Peyer's patch (tissue), 4 donors: ENCODE data around the gene MBLAC1. TPM values are rescaled to one million over a fixed set of nuclear protein-coding genes. Genes with fewer than 3 reads are reported as not detected.

ENCODE experiments used
- DNase-seq, 3 donors: peaks; one replicate each; pipeline ENCODE4 v3.0.0-alpha.2; 2017 to 2019
- H3K27ac ChIP-seq, 4 donors: fragments of 200-600 bp; sonication (generic); one replicate each; pipeline ENCODE4 v1.5.1; 2016 to 2019
- H3K27me3 ChIP-seq, 2 donors: fragments of 200-600 bp; sonication (generic); one replicate each; pipeline ENCODE4 v1.5.1; 2019
- H3K36me3 ChIP-seq, 3 donors: fragments of 200-600 bp; sonication (generic); one replicate each; pipeline ENCODE4 v1.5.1; 2016 to 2019
- H3K4me1 ChIP-seq, 4 donors: fragments of 200-600 bp; sonication (generic); one replicate each; pipeline ENCODE4 v1.5.1; 2016 to 2019
- H3K4me3 ChIP-seq, 4 donors: fragments of 200-600 bp; sonication (generic); 1 replicate in 3 of 4; 2 replicates in 1 of 4; pipeline ENCODE4 v1.5.1; 2016 to 2019; ENCODE audit warnings: mild to moderate bottlenecking in 1 of 4
- H3K9me3 ChIP-seq, 4 donors: fragments of 200-600 bp; sonication (generic); one replicate each; pipeline ENCODE4 v1.5.1; 2016 to 2019; ENCODE audit warnings: mild to moderate bottlenecking in 1 of 4
- CTCF ChIP-seq, 6 experiments: fragments of 450-650 bp in 4 of 6; fragments of 200-600 bp in 2 of 6; sonication (generic) in 1 of 6; IDR thresholded peaks; one replicate each; pipeline ENCODE4 v1.5.1; 2017 to 2019; ENCODE audit warnings: antibody characterized with exemption in 6 of 6, mild to moderate bottlenecking in 3 of 6, moderate library complexity in 1 of 6
- POLR2A ChIP-seq, 2 donors: fragments of 450-650 bp; IDR thresholded peaks; one replicate each; pipeline ENCODE4 v1.5.1; 2017; ENCODE audit warnings: antibody characterized with exemption in 2 of 2, mild to moderate bottlenecking in 2 of 2, moderate library complexity in 2 of 2
- total RNA-seq, 4 donors: library from RNA; depleted of rRNA; stranded (reverse); fragments of >200 nt; gene quantifications; one replicate each; pipeline ENCODE4 v1.1.0, GENCODE V29; 2016

MBLAC1 gene
- total RNA-seq, 4 donors from 2014 or later: 3.2 to 10.5 (median 3.9) TPM

- Histone ChIP-seq H3K27ac (peak overlapping the region in 3 of 4 donors; percentile 68 to 95 (median 81)), H3K27me3 (no peaks in the 10 kb centered on the region), H3K4me3 (no peak overlapping the region), H3K36me3 (peaks cover 0 to 41% (median 0%) of the 10 kb centered on the region in 3 donors), H3K9me3 (no peaks in the 10 kb centered on the region), H3K4me1 (peaks cover 0 to 71% (median 11%) of the 10 kb centered on the region in 4 donors)
- peak in 2 of 3 donors; percentile 77 to 81 for DNase-seq
- TF ChIP-seq CTCF (IDR thresholded peaks at IDR 0.05): no peak
- TF ChIP-seq POLR2A (IDR thresholded peaks at IDR 0.05): no peak
These were observed 28.1 kb downstream of the MBLAC1 start for GRCh38 chr7:100154651-100155491.

- Histone ChIP-seq H3K4me3 (no peak overlapping the region), H3K27ac (peak overlapping the region in 3 of 4 donors; percentile 68 to 95 (median 81)), H3K4me1 (peaks cover 0 to 62% (median 11%) of the 10 kb centered on the region in 4 donors), H3K27me3 (no peaks in the 10 kb centered on the region), H3K36me3 (peaks cover 0 to 41% (median 0%) of the 10 kb centered on the region in 3 donors), H3K9me3 (no peaks in the 10 kb centered on the region)
- no peak for DNase-seq
- TF ChIP-seq CTCF (IDR thresholded peaks at IDR 0.05): no peak
- TF ChIP-seq POLR2A (IDR thresholded peaks at IDR 0.05): no peak
These were observed 29.0 kb downstream of the MBLAC1 start for GRCh38 chr7:100155553-100156317.

DNA sequence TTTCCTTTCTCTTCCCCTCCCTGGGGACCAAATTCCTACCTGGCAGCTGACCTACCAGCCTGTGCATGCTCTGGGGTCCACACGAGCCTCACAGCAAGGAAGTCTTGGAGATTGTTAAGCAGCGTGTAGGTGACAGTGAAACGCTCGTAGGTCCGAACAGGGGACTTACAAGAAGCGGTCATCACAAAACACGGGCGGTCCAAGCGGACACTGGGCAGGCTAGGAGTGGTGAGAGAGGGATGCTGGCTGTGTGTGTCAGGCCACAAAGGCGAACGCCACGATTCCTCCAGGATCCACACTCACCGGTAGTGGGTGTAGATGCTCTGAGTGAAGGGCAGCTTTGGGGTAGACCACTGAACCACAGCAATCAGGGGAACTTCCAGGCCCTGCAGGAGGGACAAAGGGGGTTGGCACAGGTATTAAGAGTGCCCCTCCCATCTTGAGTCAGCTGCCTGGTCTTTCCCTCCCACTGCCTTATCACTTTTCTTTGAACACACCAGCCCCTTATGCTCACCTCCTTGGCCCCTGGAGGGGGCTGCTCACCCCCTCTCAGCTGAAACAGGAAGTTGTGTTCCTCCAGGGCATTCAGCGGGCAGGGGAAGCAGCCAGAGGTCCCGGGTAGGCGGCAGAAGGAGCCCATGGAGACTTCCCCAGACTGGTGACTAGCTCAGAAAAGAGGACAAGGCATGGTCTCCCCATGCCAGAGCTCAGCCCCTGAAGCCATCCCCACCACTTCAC, 29.7 kb downstream of the MBLAC1 start:
- peak overlapping the region in 2 of 4 donors; percentile 92 to 95 for H3K27ac ChIP-seq
- no peaks in the 10 kb centered on the region for H3K27me3 ChIP-seq
- no peak for DNase-seq
- H3K4me1 ChIP-seq: peaks cover 0 to 58% (median 11%) of the 10 kb centered on the region in 4 donors
- TF ChIP-seq CTCF (IDR thresholded peaks at IDR 0.05) (no peak), POLR2A (IDR thresholded peaks at IDR 0.05) (no peak)
- H3K36me3 ChIP-seq: peaks cover 0 to 41% (median 0%) of the 10 kb centered on the region in 3 donors
- H3K4me3 ChIP-seq: peak overlapping the region in 1 of 4 donors; percentile 95
- no peaks in the 10 kb centered on the region for H3K9me3 ChIP-seq

GRCh38 chr7:100157069-100157333, 30.2 kb downstream of the MBLAC1 start:
- H3K27me3 ChIP-seq: no peaks in the 10 kb centered on the region
- H3K9me3 ChIP-seq: no peaks in the 10 kb centered on the region
- H3K27ac ChIP-seq: peak overlapping the region in 3 of 4 donors; percentile 80 to 95 (median 92)
- peak overlapping the region in 3 of 4 donors; percentile 83 to 95 (median 85) for H3K4me3 ChIP-seq
- DNase-seq: no peak
- TF ChIP-seq POLR2A (IDR thresholded peaks at IDR 0.05) (no peak), CTCF (IDR thresholded peaks at IDR 0.05) (no peak)
- H3K4me1 ChIP-seq: peaks cover 0 to 58% (median 11%) of the 10 kb centered on the region in 4 donors
- H3K36me3 ChIP-seq: peaks cover 0 to 36% (median 0%) of the 10 kb centered on the region in 3 donors
